GM18909 (cell line): Measurements from ENCODE around the gene PRSS8.
"Not testable (repeated sequence)": the region's sequence is repeated elsewhere in the genome, so short reads cannot be mapped to it uniquely, and the experiment has no call there.

Experiments
- ATAC-seq: cut with Tn5 transposase; IDR thresholded peaks from one replicate; pipeline ENCODE4 v1.9.1; 2021; ENCODE audit warnings: mild to moderate bottlenecking; ENCODE audit not compliant: unreplicated experiment, poor library complexity

The PRSS8 gene

DNA sequence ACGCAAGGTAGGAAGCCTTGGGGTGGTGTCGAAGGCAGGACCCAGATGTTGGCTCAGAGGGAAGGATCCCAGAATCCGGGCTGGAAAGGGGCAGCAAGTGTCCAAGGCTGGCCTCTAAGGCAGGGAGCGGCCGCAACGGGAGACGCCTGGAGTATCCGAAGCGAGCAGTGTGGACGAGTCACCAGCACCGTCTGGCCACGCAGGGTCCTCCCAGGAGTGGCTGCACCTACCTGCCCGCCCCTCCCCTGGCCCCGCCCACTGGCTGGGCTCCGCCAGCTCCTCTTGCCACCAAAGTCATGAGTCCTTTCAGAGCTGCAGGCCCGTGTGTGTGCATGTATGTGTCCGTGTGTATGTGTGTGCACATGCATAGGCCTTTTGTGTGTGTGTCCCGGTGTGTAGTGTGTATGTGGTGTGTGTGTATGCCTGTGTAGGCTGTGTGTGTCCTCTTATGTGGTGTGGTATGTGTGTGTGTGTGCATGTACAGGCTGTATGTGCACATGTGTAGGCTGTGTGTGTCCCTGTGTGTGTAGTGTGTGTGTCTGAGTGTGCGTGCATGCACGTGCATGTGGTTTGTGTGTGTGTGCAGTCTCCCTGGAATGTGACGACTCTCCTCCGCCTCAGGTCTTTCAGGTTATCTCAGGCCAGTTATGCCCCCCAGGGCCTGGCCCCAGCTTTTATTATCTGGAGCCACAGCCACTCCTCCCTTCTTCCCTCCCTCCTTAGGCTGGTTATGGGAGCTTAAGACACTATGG, at the start of gene PRSS8:
PRSS8 (minus strand) TSS at position 193 of the 752 bp plus-strand sequence. CDS start 229 bp downstream, outside the sequence.
- ATAC-seq: no peak

- ATAC-seq: no peak
Measured at GRCh38 chr16:31184888-31185287, 49.4 kb upstream of the PRSS8 start.

- no peak for ATAC-seq
Measured at GRCh38 chr16:31183432-31184428, 48.2 kb upstream of the PRSS8 start.

DNA sequence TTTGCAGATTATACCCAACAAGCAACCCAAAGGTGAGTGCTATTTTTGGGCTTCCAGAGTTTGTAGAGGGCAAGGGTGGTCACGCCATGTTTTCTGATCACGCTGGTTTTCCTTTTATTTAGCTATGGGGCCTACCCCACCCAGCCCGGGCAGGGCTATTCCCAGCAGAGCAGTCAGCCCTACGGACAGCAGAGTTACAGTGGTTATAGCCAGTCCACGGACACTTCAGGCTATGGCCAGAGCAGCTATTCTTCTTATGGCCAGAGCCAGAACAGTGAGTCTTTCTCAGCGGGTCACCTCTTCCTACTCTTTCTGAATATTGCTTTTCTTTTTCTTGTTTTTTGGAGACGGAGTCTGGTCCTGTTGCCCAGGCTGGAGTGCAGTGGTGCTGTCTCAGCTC, 46.9 kb upstream of the PRSS8 start:
- ATAC-seq: no peak

DNA sequence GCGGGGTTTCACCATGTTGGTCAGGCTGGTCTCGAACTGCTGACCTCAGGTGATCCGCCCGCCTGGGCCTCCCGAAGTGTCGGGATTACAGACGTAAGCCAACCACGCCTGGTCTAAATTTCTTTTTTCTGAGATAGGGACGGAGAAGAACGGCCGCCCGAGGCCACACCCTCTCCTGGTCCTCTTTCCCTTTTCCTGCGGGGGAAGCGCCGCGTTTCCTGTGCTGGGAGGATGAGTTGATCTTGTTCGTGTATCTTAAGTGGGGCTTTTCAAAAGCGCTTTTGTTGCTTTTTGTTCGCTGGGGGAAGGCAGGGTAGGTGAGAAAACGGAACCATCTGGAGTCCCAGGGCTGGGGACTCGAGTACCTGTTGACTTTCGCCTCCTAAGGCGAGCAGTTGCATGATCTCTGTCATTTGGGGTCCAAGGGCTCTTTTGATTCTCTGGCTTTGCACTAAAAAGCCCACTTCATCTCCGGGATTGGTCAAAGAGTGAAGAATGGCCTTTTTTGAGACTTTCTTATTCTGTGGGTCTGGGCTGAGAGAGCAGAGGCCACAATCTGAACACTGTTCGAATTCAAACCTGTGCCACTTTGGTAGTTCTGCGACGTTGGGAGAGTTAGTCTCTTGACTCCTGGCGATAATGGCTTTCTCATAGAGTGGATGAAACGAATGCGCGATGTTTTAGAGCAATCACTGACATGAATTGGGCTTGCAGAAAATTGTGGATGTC, 45.7 kb upstream of the PRSS8 start:
- ATAC-seq: no peak

DNA sequence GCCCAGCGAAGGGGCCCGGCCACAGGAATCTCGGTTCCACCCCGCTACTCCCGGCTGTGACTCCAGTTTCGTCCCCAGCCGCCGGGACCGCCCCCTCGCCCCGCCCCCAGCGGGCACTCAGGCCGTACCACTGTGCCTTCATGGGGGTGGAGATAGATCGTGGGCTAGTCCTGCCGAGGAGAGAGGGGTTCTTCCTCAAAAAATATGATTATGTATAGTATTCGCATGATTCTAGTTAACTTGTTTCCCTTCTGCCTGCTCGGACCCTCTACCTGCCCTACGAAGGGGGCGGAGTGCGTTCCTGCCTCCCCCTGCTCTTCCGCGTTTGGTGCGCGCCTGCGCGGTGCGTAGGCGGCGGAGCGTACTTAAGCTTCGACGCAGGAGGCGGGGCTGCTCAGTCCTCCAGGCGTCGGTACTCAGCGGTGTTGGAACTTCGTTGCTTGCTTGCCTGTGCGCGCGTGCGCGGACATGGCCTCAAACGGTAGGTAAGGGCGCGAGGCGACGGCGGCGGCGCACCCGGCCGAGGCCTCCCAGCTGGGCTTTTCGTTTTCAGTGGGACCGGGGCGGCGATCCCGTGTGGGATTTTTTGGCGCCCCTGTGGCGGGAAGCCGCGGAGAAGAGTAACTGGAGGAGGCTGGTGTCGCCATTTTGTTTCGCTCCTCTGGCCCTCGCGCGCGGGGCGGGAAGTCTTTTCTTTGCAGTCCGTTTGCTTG, 44.4 kb upstream of the PRSS8 start, which contains the start of gene FUS:
FUS (plus strand) TSS at position 393 of the 713 bp plus-strand sequence; CDS start at position 469, 76 bp downstream.
- ATAC-seq: peak; percentile 63

DNA sequence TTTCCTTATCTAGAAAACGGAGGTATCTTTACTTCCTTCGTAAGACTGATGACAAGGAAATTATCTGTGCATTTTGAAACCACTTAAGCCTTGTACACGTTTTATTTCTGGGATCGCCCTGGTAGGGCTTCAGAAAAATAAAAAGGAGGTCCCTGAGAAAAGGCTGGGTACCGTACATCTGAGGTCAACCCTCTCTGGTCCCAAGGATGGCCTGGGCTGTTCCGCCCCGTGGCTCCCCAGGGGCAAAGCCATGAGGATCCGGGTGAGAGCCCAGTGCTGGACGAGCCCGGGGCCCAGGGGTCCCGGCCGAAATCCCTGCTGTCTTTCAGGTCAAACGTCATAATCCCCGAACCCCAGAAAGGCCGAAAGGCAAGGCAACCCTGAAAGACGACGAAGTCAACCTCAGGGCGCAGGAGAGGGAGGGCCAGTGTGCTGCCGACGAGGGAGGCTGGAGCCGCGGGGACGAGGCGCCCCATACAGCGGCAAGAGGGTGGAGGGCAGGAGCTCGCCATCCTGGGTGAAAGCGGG, 43.8 kb upstream of the PRSS8 start:
- peak; percentile 1 for ATAC-seq

DNA sequence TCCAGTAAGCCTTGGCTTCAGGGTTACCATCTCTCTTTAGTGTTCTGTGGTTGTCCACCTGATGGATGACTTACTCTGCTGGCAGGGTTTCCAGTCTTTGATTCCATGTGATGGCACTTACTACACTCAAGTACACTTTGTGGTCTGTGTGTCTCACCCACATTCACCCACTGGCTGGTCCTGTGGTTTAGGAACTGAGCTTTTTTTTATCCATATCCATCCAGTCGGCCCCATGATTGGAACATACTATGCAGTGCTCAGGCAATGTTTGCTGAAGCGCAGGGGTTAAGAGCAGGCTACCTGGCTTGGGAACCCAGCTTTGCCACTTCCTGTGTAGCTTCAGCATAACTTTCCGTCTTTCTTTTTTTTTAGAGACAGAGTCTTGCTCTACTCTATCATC, 41.6 kb upstream of the PRSS8 start:
- ATAC-seq: no peak

DNA sequence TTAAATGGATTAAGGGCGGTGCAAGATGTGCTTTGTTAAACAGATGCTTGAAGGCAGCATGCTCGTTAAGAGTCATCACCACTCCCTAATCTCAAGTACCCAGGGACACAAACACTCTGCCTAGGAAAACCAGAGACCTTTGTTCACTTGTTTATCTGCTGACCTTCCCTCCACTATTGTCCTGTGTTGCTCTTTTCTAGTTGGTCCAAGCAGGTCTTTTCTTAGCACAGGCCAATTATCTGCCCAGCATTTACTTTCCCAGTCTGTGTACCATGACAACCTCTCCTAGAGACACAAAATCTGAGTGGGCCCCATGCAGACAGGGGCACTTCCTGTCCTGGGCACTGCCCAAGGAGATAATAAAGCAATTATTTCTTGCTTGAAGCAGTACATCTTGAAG, 34.5 kb upstream of the PRSS8 start:
- not testable (repeated sequence) for ATAC-seq

GRCh38 chr16:31168848-31169247, 33.3 kb upstream of the PRSS8 start:
- ATAC-seq: no peak

- ATAC-seq: no peak
Measured at GRCh38 chr16:31167315-31167714, 31.8 kb upstream of the PRSS8 start.

DNA sequence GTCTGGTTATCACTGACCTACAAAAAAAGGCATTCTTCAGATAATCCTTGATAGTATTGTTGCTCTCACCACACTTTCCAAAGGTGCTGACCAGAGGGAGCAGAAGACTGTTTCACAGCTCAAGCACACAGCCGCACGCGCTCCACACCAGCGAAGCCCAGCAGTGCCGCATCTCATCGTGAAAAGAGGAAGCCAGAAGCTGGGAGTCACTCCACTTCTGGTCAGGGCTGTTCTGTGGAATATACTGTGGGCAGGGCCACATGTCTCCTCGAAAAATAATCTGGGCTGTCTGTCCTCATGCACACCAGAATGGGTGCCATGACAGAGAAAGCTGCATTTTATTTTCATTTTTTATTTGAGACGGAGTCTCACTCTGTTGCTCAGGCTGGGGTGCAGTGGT, 21.6 kb upstream of the PRSS8 start:
- no peak for ATAC-seq

GRCh38 chr16:31150976-31151375, 15.4 kb upstream of the PRSS8 start:
- ATAC-seq: not testable (repeated sequence)

DNA sequence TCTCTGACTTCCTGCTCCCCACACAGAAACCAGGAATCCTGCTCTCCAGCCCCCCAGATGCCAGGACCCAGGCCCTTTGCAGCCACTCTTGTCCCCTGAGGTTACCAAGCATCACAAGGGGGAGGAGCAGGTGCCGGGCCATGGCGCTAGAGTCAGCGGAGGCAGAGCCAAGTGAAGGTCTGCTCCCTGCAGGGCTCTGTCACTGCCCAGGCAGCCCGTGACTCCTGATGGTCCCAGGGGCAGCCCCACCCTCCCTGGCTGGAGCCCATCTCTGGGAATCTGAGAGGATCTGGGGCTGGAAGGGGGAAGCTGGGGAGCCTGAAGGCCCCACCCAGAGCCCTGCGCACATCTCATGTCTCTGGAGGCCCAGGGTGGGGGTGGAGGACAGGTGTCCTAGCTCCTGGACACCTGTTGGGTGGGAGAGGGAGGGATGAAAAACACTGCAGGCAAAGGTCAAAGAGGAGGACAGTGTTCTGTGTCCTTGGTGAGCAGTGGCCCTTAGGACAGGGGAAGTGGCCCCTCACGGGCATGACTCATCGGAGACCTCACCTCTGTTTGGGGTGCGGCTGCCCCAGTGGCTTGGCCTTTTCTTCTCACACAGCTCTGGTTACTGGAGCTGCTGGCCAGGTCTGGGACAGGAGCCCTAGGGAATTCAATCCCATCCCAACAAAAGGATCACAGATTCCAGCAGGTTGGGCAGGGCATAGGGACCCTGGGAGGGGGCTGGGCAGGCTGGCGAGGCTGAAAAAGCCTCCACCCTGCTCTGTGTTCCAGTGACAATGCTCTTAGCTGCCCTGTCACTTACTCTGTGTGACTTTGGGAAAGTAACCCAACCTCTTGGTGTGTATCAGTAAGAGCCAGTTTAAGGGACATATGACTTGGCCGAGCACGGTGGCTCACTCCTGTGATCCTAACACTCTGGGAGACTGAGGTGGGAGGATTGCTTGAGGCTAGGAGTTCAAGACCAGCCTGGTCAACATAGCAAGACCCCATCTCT, 14.7 kb upstream of the PRSS8 start, which contains the start of gene PRSS36:
PRSS36 (minus strand) TSS at position 173 of the 997 bp plus-strand sequence; CDS start at position 142, 31 bp downstream.
- ATAC-seq: no peak

DNA sequence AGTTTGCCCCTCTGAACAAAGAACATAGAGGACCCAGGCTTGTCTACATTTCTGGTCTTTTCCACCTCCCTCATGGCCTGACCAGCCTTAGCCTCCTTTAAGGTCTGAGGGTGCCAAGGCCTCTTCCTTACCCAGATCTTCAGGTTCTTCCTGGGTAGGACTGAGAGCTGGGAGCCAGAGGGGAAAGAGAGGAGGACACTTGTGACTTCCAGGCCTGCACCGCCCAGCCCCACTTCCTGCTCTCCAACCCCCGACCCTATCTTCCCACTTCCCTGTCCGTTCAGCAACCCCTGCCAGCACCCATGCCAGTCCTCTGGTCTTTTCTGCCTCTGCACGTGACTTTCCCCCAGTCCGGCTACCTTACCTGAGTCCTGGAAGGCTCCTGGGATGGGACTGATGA, 13.8 kb upstream of the PRSS8 start:
- ATAC-seq: no peak

GRCh38 chr16:31148896-31149295, 13.4 kb upstream of the PRSS8 start:
- no peak for ATAC-seq

- ATAC-seq: no peak
Measured at GRCh38 chr16:31148281-31148728, 12.8 kb upstream of the PRSS8 start.

- ATAC-seq: no peak
Measured at GRCh38 chr16:31147574-31147973, 12.0 kb upstream of the PRSS8 start.
